Activated CD4-positive, alpha-beta T cell treated with anti-CD3 and anti-CD28 coated beads, Interleukin-2, amount 10 ng/mL, durations not matched to agents 24 days and 14 days (primary cell): Measurements from ENCODE around the gene C19orf33. TPM values are rescaled to one million over a fixed set of nuclear protein-coding genes. Genes with fewer than 3 reads are reported as not detected.
"Not testable (repeated sequence)": the region's sequence is repeated elsewhere in the genome, so short reads cannot be mapped to it uniquely, and the experiment has no call there.

Experiments used
- DNase-seq: peaks from one replicate; pipeline ENCODE4 v3.0.0; 2022
- H3K27ac Mint-ChIP-seq: one replicate; pipeline ENCODE4 v1.8.0; 2022; ENCODE audit warnings: mild to moderate bottlenecking, mixed read lengths
- H3K27me3 Mint-ChIP-seq: one replicate; pipeline ENCODE4 v1.8.0; 2022; ENCODE audit warnings: mixed read lengths
- H3K36me3 Mint-ChIP-seq: one replicate; pipeline ENCODE4 v1.8.0; 2022; ENCODE audit warnings: low read depth, mild to moderate bottlenecking, mixed read lengths
- H3K4me1 Mint-ChIP-seq: one replicate; pipeline ENCODE4 v1.8.0; 2021; ENCODE audit warnings: mixed read lengths
- H3K4me3 Mint-ChIP-seq: one replicate; pipeline ENCODE4 v1.8.0; 2022; ENCODE audit warnings: mild to moderate bottlenecking, moderate library complexity, mixed read lengths
- H3K9me3 Mint-ChIP-seq: one replicate; pipeline ENCODE4 v1.8.0; 2021; ENCODE audit warnings: mixed read lengths
- intact Hi-C: fragments of 100-400 bp; cut with micrococcal nuclease; formaldehyde crosslinking; loops from one replicate; pipeline ENCODE4 v1.15.1; 2023
- total RNA-seq: library from RNA; stranded (reverse); gene quantifications from 2 replicates; pipeline ENCODE4 v1.2.3, GENCODE V29; 2022

Gene C19orf33
- total RNA-seq, 1 donor from 2014 or later: not detected

DNA sequence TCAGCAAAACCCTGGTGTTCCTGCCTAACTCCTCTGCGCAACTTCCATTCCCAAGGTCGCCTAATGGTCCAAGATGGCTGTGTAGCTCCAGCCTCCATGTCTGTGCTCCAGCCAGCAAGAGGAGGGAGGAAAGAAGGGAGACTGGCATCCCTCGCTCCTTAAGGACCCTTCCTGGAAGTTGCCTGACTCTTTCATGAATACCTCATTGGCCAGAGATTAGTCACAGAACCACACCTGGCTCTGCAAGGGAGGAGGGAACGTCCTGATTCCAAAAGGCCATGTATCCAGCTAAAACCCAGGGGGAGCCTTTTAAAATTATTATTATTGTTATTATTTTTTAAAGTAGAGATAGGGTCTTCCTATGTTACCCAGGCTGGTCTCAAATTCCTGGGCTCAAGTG is 20.4 kb downstream of the C19orf33 start:
- no peak overlapping the region for H3K4me3 Mint-ChIP-seq
- H3K36me3 Mint-ChIP-seq: peaks cover 37% of the 10 kb centered on the region
- no peaks in the 10 kb centered on the region for H3K9me3 Mint-ChIP-seq
- H3K27ac Mint-ChIP-seq: no peak overlapping the region
- intact Hi-C loops: no loop called here
- no peaks in the 10 kb centered on the region for H3K27me3 Mint-ChIP-seq
- peaks cover 18% of the 10 kb centered on the region for H3K4me1 Mint-ChIP-seq
- DNase-seq: no peak

- Mint-ChIP-seq H3K36me3 (peaks cover 46% of the 10 kb centered on the region), H3K27ac (no peak overlapping the region), H3K4me1 (peaks cover 7% of the 10 kb centered on the region), H3K27me3 (no peaks in the 10 kb centered on the region), H3K4me3 (no peak overlapping the region), H3K9me3 (no peaks in the 10 kb centered on the region)
- no peak for DNase-seq
- intact Hi-C loops: no loop called here
Measured at GRCh38 chr19:38326591-38326990, 22.5 kb downstream of the C19orf33 start.

DNA sequence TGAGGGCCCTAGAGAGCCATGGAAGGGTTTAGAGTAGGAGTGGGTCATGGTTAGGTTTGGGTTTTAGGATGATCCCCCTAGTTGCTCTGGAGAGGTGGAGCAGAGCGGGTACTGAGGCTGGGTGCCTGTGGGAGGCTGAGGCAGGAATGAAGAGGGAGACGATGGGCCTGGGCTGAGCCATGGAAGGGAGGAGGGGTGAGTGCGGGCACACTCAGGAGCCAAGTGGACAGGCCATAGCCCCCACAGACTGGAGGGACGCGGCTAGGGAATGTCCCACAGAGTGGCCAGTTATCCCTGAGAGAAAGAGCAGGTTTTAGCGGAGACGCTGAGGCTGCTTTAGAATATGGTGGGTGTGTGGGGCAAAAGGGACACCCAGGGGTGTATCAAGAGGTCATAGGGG is 25.6 kb downstream of the C19orf33 start:
- Mint-ChIP-seq H3K27me3 (no peaks in the 10 kb centered on the region), H3K4me3 (no peak overlapping the region), H3K4me1 (no peaks in the 10 kb centered on the region), H3K36me3 (peaks cover 34% of the 10 kb centered on the region), H3K27ac (peak overlapping the region; percentile 13), H3K9me3 (no peaks in the 10 kb centered on the region)
- no peak for DNase-seq
- intact Hi-C loops: no loop called here

DNA sequence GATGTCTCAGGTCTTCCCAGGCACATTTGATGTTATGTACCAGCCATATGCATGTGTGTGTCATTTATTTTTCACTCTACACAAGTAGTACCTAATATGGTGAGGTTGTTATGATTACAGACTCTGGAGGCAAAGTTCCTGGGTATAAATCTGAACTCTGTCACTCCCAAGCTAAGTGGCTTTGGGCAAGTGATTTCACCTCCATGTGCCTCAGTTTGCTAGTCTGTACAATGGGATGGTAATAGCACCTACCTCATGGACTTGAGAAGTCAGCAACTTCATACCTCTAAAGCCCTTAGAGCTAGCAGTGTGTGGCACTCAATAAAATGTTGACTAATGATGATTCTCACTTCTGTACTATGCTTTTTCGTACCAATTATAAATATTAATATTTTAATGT is 27.7 kb downstream of the C19orf33 start:
- DNase-seq: no peak
- H3K36me3 Mint-ChIP-seq: peaks cover 23% of the 10 kb centered on the region
- no peaks in the 10 kb centered on the region for H3K9me3 Mint-ChIP-seq
- peaks cover 7% of the 10 kb centered on the region for H3K4me1 Mint-ChIP-seq
- H3K4me3 Mint-ChIP-seq: no peak overlapping the region
- no peaks in the 10 kb centered on the region for H3K27me3 Mint-ChIP-seq
- intact Hi-C loops: no loop called here
- H3K27ac Mint-ChIP-seq: no peak overlapping the region

DNA sequence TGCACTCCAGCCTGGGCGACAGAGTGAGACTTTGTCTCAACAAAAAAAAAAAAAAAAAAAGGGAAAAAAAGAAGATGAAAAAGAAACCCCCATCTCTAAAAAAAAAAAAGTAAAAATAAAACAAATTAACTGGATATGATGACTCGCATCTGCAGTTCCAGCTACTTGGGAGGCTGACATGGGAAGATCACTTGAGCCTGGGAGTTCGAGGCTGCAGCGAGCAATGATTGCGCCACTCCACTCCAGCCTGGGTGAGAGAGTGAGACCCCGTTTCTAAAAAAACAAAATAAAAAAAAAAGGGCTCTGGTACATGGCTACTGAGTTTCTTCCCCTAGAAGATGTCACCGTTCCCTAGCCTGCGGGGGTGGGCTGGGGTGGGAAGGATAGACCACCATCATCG is 29.2 kb downstream of the C19orf33 start:
- intact Hi-C loops: no loop called here
- Mint-ChIP-seq H3K4me3 (no peak overlapping the region), H3K27ac (no peak overlapping the region), H3K36me3 (peaks cover 15% of the 10 kb centered on the region), H3K27me3 (no peaks in the 10 kb centered on the region), H3K4me1 (peaks cover 14% of the 10 kb centered on the region), H3K9me3 (no peaks in the 10 kb centered on the region)
- no peak for DNase-seq

DNA sequence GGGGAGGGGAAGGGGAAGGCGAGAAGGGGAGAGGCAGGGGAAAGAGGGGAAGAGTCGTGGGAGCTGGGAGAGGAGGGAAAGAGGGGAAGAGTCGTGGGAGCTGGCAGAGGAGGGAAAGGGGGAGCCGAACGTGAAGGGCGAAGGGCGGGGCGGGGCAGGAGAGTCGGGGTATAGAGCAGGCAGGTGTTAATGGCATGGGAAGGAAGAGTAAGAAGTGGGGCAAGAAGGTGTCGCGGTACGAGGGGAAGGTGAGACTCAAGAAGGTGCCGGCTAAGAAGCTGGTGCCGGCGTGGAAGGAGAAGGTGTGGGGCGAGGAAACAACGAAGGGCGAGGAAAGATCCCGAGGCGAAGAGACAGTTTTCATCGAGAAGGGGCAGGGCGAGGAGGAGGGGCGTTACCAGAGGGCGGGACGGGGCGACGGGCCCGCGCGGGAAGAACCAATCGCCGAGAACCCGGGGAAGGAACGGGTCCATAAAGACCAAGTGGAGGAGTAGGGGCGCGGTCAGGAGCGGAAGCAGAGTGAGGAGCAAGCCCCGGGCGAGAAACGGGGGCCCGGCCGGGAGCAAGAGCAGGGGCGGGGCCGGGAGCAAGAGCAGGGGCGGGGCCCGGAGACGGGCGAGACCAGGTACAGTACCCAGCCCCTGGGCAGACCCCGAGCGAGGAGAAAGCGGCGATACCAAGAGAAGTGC is 32.0 kb downstream of the C19orf33 start:
- peak; percentile 98 for DNase-seq
- H3K9me3 Mint-ChIP-seq: no peaks in the 10 kb centered on the region
- H3K4me3 Mint-ChIP-seq: peak overlapping the region; percentile 100
- intact Hi-C loops: loop anchor here (1.0 to 5.0 kb wide), 12 partner anchors 20 to 561 kb away; partner anchors contain the start of genes FAM98C, GGN, NFKBIB and PSMD8
- peak overlapping the region; percentile 100 for H3K27ac Mint-ChIP-seq
- H3K4me1 Mint-ChIP-seq: peaks cover 14% of the 10 kb centered on the region
- H3K36me3 Mint-ChIP-seq: peaks cover 3% of the 10 kb centered on the region
- H3K27me3 Mint-ChIP-seq: no peaks in the 10 kb centered on the region

DNA sequence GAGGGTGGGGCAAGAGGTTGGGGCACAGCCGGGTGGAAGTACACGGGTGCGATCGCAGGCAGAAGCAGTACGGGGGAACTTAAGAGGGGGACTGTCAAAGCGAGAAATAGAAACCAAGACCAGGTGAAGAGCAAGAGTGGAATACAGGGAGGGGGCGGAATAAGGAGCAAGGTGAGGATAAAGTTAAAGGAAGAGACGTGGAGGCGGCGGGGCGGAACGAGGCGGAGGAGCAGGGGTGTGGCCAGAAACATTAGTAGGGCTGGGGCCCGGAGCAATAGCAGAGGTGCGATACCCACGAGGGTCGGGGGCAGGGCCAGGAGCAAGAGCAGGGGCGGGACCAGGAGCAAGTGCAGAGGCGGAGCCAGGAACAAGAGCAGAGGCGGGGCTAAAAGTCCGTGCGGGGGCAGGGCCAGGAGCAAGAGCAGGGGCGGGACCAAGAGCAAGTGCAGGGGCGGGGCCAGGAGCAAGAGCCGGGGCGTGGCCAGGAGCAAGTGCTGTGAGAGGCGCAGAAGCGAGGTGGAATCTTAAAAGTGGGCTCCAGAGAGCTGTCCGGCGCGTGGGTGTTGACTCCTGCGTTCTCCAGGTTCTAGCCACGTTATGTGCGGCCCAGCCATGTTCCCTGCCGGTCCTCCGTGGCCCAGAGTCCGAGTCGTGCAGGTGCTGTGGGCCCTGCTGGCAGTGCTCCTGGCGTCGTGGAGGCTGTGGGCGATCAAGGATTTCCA is 32.7 kb downstream of the C19orf33 start:
- peak; percentile 99 for DNase-seq
- Mint-ChIP-seq H3K27me3 (no peaks in the 10 kb centered on the region), H3K9me3 (no peaks in the 10 kb centered on the region), H3K4me1 (peaks cover 14% of the 10 kb centered on the region), H3K36me3 (peaks cover 2% of the 10 kb centered on the region), H3K27ac (peak overlapping the region; percentile 100), H3K4me3 (peak overlapping the region; percentile 100)
- intact Hi-C loops: loop anchor here (1.0 to 5.0 kb wide), 7 partner anchors 20 to 561 kb away; partner anchors contain the start of genes FAM98C, GGN, NFKBIB and PSMD8

DNA sequence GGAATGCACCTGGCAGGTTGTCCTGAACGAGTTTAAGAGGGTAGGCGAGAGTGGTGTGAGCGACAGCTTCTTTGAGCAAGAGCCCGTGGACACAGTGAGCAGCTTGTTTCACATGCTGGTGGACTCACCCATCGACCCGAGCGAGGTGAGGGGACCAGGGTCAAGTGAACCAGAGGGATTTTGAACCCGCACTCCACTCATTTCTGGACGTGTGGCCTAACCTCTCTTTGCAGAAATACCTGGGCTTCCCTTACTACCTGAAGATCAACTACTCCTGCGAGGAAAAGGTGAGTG is 33.3 kb downstream of the C19orf33 start:
- peak overlapping the region; percentile 100 for H3K4me3 Mint-ChIP-seq
- peak overlapping the region; percentile 100 for H3K27ac Mint-ChIP-seq
- peaks cover 2% of the 10 kb centered on the region for H3K36me3 Mint-ChIP-seq
- peaks cover 14% of the 10 kb centered on the region for H3K4me1 Mint-ChIP-seq
- H3K27me3 Mint-ChIP-seq: no peaks in the 10 kb centered on the region
- intact Hi-C loops: loop anchor here (5.0 kb wide), 1 partner anchor 560 kb away; the partner anchor contains the start of genes NFKBIB and SIRT2
- no peaks in the 10 kb centered on the region for H3K9me3 Mint-ChIP-seq
- DNase-seq: no peak

GRCh38 chr19:38339011-38339410 is 35.0 kb downstream of the C19orf33 start:
- not testable (repeated sequence) for H3K4me3 Mint-ChIP-seq, H3K27me3 Mint-ChIP-seq, H3K36me3 Mint-ChIP-seq, H3K27ac Mint-ChIP-seq, H3K9me3 Mint-ChIP-seq, DNase-seq
- H3K4me1 Mint-ChIP-seq: peaks cover 15% of the 10 kb centered on the region
- intact Hi-C loops: loop anchor here (5.0 kb wide), 1 partner anchor 558 kb away; the partner anchor contains the start of genes NFKBIB and SIRT2

GRCh38 chr19:38340927-38341326 is 36.9 kb downstream of the C19orf33 start:
- H3K36me3 Mint-ChIP-seq: peaks cover 2% of the 10 kb centered on the region
- H3K4me3 Mint-ChIP-seq: no peak overlapping the region
- H3K27ac Mint-ChIP-seq: no peak overlapping the region
- H3K4me1 Mint-ChIP-seq: peaks cover 15% of the 10 kb centered on the region
- DNase-seq: no peak
- intact Hi-C loops: no loop called here
- H3K27me3 Mint-ChIP-seq: no peaks in the 10 kb centered on the region
- H3K9me3 Mint-ChIP-seq: no peaks in the 10 kb centered on the region

DNA sequence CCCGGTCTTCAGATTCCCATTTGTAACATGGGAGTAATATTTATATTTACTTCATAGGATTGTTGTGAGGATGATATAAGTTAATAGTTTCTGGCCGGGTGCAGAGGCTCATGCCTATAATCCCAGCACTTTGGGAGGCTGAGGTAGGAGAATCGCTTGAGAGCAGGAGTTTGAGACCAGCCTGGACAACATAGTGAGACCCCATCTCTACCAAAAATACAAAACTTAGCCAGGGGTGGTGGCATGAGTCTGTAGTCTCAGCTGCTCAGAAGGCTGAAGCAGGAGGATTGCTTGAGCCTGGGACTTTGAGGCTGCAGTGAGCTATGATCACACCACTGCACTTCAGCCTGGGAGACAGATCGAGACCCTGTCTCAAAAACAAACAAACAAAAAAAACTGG is 42.8 kb downstream of the C19orf33 start:
- Mint-ChIP-seq H3K36me3 (no peaks in the 10 kb centered on the region), H3K27ac (no peak overlapping the region)

GRCh38 chr19:38350883-38351282 is 46.8 kb downstream of the C19orf33 start:
- no peak overlapping the region for H3K27ac Mint-ChIP-seq
- no peaks in the 10 kb centered on the region for H3K36me3 Mint-ChIP-seq
- no peaks in the 10 kb centered on the region for H3K9me3 Mint-ChIP-seq
- no peak for DNase-seq
- H3K27me3 Mint-ChIP-seq: peaks cover 2% of the 10 kb centered on the region
- no peaks in the 10 kb centered on the region for H3K4me1 Mint-ChIP-seq
- no peak overlapping the region for H3K4me3 Mint-ChIP-seq
- intact Hi-C loops: no loop called here

More for the DNA sequence above, 42.8 kb downstream of the C19orf33 start:
- peaks cover 1% of the 10 kb centered on the region for H3K4me1 Mint-ChIP-seq
- no peak for DNase-seq
- H3K27me3 Mint-ChIP-seq: no peaks in the 10 kb centered on the region
- no peaks in the 10 kb centered on the region for H3K9me3 Mint-ChIP-seq
- no peak overlapping the region for H3K4me3 Mint-ChIP-seq
- intact Hi-C loops: no loop called here

- Mint-ChIP-seq H3K4me1 (no peaks in the 10 kb centered on the region), H3K27ac (no peak overlapping the region), H3K4me3 (no peak overlapping the region), H3K9me3 (no peaks in the 10 kb centered on the region), H3K36me3 (no peaks in the 10 kb centered on the region), H3K27me3 (peaks cover 12% of the 10 kb centered on the region)
- DNase-seq: no peak
- intact Hi-C loops: no loop called here
Measured at GRCh38 chr19:38351865-38352395, 47.9 kb downstream of the C19orf33 start.

DNA sequence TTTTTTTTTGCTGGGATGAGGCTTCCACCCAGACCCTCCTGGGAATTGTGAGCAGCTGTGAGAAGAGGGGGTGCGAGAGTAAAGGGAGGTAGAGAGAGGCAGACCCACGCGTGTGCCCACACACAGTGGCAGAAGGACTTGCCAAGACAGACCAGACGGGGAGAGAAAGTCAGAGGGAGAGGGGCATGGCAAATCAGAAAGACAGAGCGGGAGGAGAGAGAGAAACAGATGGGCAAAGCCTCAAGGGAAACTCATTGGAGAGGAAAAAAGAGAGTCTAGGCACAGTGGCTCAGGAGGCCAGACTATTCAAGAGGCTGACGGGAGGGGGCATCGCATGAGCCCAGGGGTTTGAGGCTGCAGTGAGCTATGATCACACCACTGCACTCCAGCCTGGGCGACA is 48.6 kb downstream of the C19orf33 start:
- H3K27me3 Mint-ChIP-seq: peaks cover 12% of the 10 kb centered on the region
- no peak for DNase-seq
- H3K9me3 Mint-ChIP-seq: no peaks in the 10 kb centered on the region
- H3K4me3 Mint-ChIP-seq: no peak overlapping the region
- H3K36me3 Mint-ChIP-seq: no peaks in the 10 kb centered on the region
- no peak overlapping the region for H3K27ac Mint-ChIP-seq
- H3K4me1 Mint-ChIP-seq: no peaks in the 10 kb centered on the region
- intact Hi-C loops: no loop called here
